ENCODE results near the gene IVL. TPM values are rescaled to one million over a fixed set of nuclear protein-coding genes. Genes with fewer than 3 reads are reported as not detected.

Gene IVL
- total RNA-seq, 4 donors from 2014 or later, result not detected

GRCh38 chr1:152902636-152903035 lies 5.7 kb upstream of the IVL start:
- DNase-seq, result no peak
- WGBS, 2 donors (ENCODE audit: low coverage in 1 of 2), result 70% methylated on average over 4 of the region's 4 CpGs; no CpG with 5 or more reads in 1 of the 2 donors

GRCh38 chr1:152904688-152905440 lies 3.5 kb upstream of the IVL start:
- no peaks in the 10 kb centered on the region for H3K9me3 ChIP-seq
- intact Hi-C loops (cut with DNase I; ENCODE audit: low total_unique reads) (no loop called here), in situ Hi-C loops (cut with MboI; ENCODE audit: low pct_ligation_motif_present in 1 of 4, low pct_unique_long_range_greater_than_20kb in 1 of 4, low sequenced_read_pairs in 3 of 4) (no loop called here)
- no peaks in the 10 kb centered on the region for H3K36me3 ChIP-seq
- TF ChIP-seq POLR2A (IDR thresholded peaks at IDR 0.05) (no peak), CTCF (IDR thresholded peaks at IDR 0.05) (no peak), POLR2AphosphoS5 (IDR thresholded peaks at IDR 0.05) (no peak), EP300 (IDR thresholded peaks at IDR 0.05; ENCODE audit: low read depth) (no peak)
- no peak overlapping the region for H3K27ac ChIP-seq
- no peaks in the 10 kb centered on the region for H3K4me1 ChIP-seq
- H3K4me3 ChIP-seq, result no peak overlapping the region
- 81 to 93% methylated on average over 7 of the region's 7 CpGs for WGBS, 2 donors (ENCODE audit: low coverage in 1 of 2)
- no peak for DNase-seq
- no peaks in the 10 kb centered on the region for H3K27me3 ChIP-seq

More at GRCh38 chr1:152902636-152903035, 5.7 kb upstream of the IVL start:
- Histone ChIP-seq H3K27ac (no peak overlapping the region), H3K9me3 (no peaks in the 10 kb centered on the region), H3K27me3 (no peaks in the 10 kb centered on the region), H3K36me3 (no peaks in the 10 kb centered on the region), H3K4me1 (no peaks in the 10 kb centered on the region), H3K4me3 (no peak overlapping the region)
- in situ Hi-C loops (cut with MboI; ENCODE audit: low pct_ligation_motif_present in 1 of 4, low pct_unique_long_range_greater_than_20kb in 1 of 4, low sequenced_read_pairs in 3 of 4), result no loop called here
- TF ChIP-seq EP300 (IDR thresholded peaks at IDR 0.05; ENCODE audit: low read depth) (no peak), POLR2AphosphoS5 (IDR thresholded peaks at IDR 0.05) (no peak), CTCF (IDR thresholded peaks at IDR 0.05) (no peak), POLR2A (IDR thresholded peaks at IDR 0.05) (no peak)
- intact Hi-C loops (cut with DNase I; ENCODE audit: low total_unique reads), result no loop called here

- TF ChIP-seq EP300 (IDR thresholded peaks at IDR 0.05; ENCODE audit: low read depth) (no peak), CTCF (IDR thresholded peaks at IDR 0.05) (no peak), POLR2A (IDR thresholded peaks at IDR 0.05) (no peak)
- in situ Hi-C loops (cut with MboI; ENCODE audit: low pct_ligation_motif_present in 1 of 4, low pct_unique_long_range_greater_than_20kb in 1 of 4, low sequenced_read_pairs in 3 of 4) (no loop called here), intact Hi-C loops (cut with DNase I; ENCODE audit: low total_unique reads) (no loop called here)
- Histone ChIP-seq H3K27me3 (no peaks in the 10 kb centered on the region), H3K36me3 (no peaks in the 10 kb centered on the region), H3K9me3 (no peaks in the 10 kb centered on the region), H3K27ac (no peak overlapping the region), H3K4me3 (no peak overlapping the region), H3K4me1 (no peaks in the 10 kb centered on the region)
- no peak for DNase-seq
- 49% methylated on average over 5 of the region's 5 CpGs; no CpG with 5 or more reads in 1 of the 2 donors for WGBS, 2 donors (ENCODE audit: low coverage in 1 of 2)
Measured at GRCh38 chr1:152906023-152906565, 2.3 kb upstream of the IVL start.

GRCh38 chr1:152909206-152909605 lies 860 bp downstream of the IVL start:
- 81% methylated on average over 3 of the region's 3 CpGs; no CpG with 5 or more reads in 1 of the 2 donors for WGBS, 2 donors (ENCODE audit: low coverage in 1 of 2)
- Histone ChIP-seq H3K27me3 (no peaks in the 10 kb centered on the region), H3K9me3 (no peaks in the 10 kb centered on the region), H3K4me1 (no peaks in the 10 kb centered on the region), H3K4me3 (no peak overlapping the region), H3K36me3 (no peaks in the 10 kb centered on the region), H3K27ac (no peak overlapping the region)
- in situ Hi-C loops (cut with MboI; ENCODE audit: low pct_ligation_motif_present in 1 of 4, low pct_unique_long_range_greater_than_20kb in 1 of 4, low sequenced_read_pairs in 3 of 4), result no loop called here
- DNase-seq, result no peak
- intact Hi-C loops (cut with DNase I; ENCODE audit: low total_unique reads), result no loop called here
- TF ChIP-seq POLR2A (IDR thresholded peaks at IDR 0.05) (no peak), CTCF (IDR thresholded peaks at IDR 0.05) (no peak), EP300 (IDR thresholded peaks at IDR 0.05; ENCODE audit: low read depth) (no peak), POLR2AphosphoS5 (IDR thresholded peaks at IDR 0.05) (no peak)
